Fibroblast of lung (primary cell): ENCODE results near the gene ZFR2.

ENCODE experiments used
- CTCF ChIP-seq, 2 donors: IDR thresholded peaks in 1 of 2; conservative IDR thresholded peaks in 1 of 2; 1 replicate in 1 of 2; 2 replicates in 1 of 2; pipeline ENCODE4 v1.5.1; 2011 to 2012; ENCODE audit warnings: low read length in 2 of 2, control low read depth in 1 of 2, inconsistent platforms in 1 of 2, low read depth in 1 of 2, mild to moderate bottlenecking in 1 of 2
- EZH2 ChIP-seq: IDR thresholded peaks from 2 replicates; pipeline ENCODE4 v1.5.1; 2012; ENCODE audit warnings: low read length, control low read depth, mild to moderate bottlenecking; ENCODE audit errors: missing control alignments

GRCh38 chr19:3855320-3855719, 13.5 kb downstream of the ZFR2 start:
- TF ChIP-seq CTCF (conservative IDR thresholded peaks at IDR 0.05 in 1 of 2, IDR thresholded peaks at IDR 0.05 in 1 of 2; ENCODE audit: low read depth in 1 of 2, low read length in 2 of 2) (no peak), EZH2 (no peak)
